ENCODE data around the gene UPK1A. TPM values are rescaled to one million over a fixed set of nuclear protein-coding genes. Genes with fewer than 3 reads are reported as not detected.

UPK1A gene
- total RNA-seq, 1 experiment from 2014 or later = 0.69 TPM

GRCh38 chr19:35641515-35642151 lies 24.7 kb upstream of the UPK1A start, which contains the start of gene ETV2:
Gene ETV2, plus strand, starts transcription at chr19:35641745. Its CDS starts 716 bp downstream, at chr19:35642461.
- Histone ChIP-seq H3K79me2 (ENCODE audit: insufficient read depth, low read length) (no peaks in the 10 kb centered on the region), H3K9me3 (ENCODE audit: control insufficient read depth in 1 of 2, insufficient read depth in 1 of 2, low read depth in 1 of 2, low read length in 2 of 2) (no peaks in the 10 kb centered on the region), H3K4me1 (ENCODE audit: control insufficient read depth in 1 of 2, insufficient read depth in 2 of 2, low read length in 2 of 2) (peaks cover 8 to 40% of the 10 kb centered on the region in 2 experiments; a peak in 3 of 4 replicates), H3K4me2 (ENCODE audit: low read length) (peak within 1 kb of the TSS; percentile 99; the same call in 1 of the 2 replicates), H3K9ac (ENCODE audit: low read length) (no peak within 1 kb of the TSS), H3K36me3 (ENCODE audit: control insufficient read depth in 1 of 2, insufficient read depth in 2 of 2, low read length in 2 of 2) (peaks cover 5 to 9% of the 10 kb centered on the region in 2 experiments; a peak in 2 of 4 replicates), H3K9me2 (ENCODE audit: insufficient read depth) (no peaks in the 10 kb centered on the region), H3K4me3 (replicated peaks in 1 of 2; ENCODE audit: low read depth in 1 of 2, low read length in 2 of 2) (no peak within 1 kb of the TSS), H4K20me1 (ENCODE audit: insufficient read depth) (no peaks in the 10 kb centered on the region), H3K27ac (ENCODE audit: low read depth, low read length) (no peak within 1 kb of the TSS), H2AFZ (ENCODE audit: low read depth, low read length, poor library complexity, severe bottlenecking) (no peak within 1 kb of the TSS), H3K27me3 (ENCODE audit: insufficient read depth, low read length) (no peaks in the 10 kb centered on the region)
- TF ChIP-seq YY1 (IDR thresholded peaks at IDR 0.05; ENCODE audit: extremely low read depth, insufficient replicate concordance, low read depth, low read length) (no peak), ATF3 (IDR thresholded peaks at IDR 0.05) (no peak), SP1 (IDR thresholded peaks at IDR 0.05; ENCODE audit: low read depth) (no peak), MAX (IDR thresholded peaks at IDR 0.05) (no peak), REST (IDR thresholded peaks at IDR 0.05; ENCODE audit: low read depth) (no peak), ZFX (IDR thresholded peaks at IDR 0.05) (no peak), EGR1 (IDR thresholded peaks at IDR 0.05; ENCODE audit: low read depth) (no peak), ELF1 (IDR thresholded peaks at IDR 0.05; ENCODE audit: borderline replicate concordance, low read depth) (no peak), POLR2A (IDR thresholded peaks at IDR 0.05; ENCODE audit: borderline replicate concordance, extremely low read depth, insufficient read depth, insufficient read length) (no peak), TCF7L2 (IDR thresholded peaks at IDR 0.05; ENCODE audit: borderline replicate concordance, extremely low read depth, insufficient read depth, insufficient read length) (no peak), CBX3 (IDR thresholded peaks at IDR 0.05; ENCODE audit: low read depth) (no peak), FOSL1 (IDR thresholded peaks at IDR 0.05; ENCODE audit: low read depth) (no peak), CTCF (IDR thresholded peaks at IDR 0.05 in 2 of 3, conservative IDR thresholded peaks at IDR 0.05 in 1 of 3; ENCODE audit: borderline replicate concordance in 1 of 3, insufficient read depth in 1 of 3, low read depth in 2 of 3, low read length in 2 of 3) (no peak), RAD21 (IDR thresholded peaks at IDR 0.05; ENCODE audit: low read depth) (no peak), SIN3A (IDR thresholded peaks at IDR 0.05; ENCODE audit: low read depth) (no peak), CEBPB (IDR thresholded peaks at IDR 0.05; ENCODE audit: low read depth) (no peak), JUND (IDR thresholded peaks at IDR 0.05) (no peak), SRF (IDR thresholded peaks at IDR 0.05; ENCODE audit: low read depth) (no peak), EZH2phosphoT487 (IDR thresholded peaks at IDR 0.05; ENCODE audit: borderline replicate concordance) (no peak), POLR2AphosphoS5 (IDR thresholded peaks at IDR 0.05; ENCODE audit: low read depth, low read length) (no peak)
- ChIA-PET RAD21 (ENCODE audit: low non-redundant PET in 1 of 2, low total read pairs in 2 of 2, uncharacterized antibody in 2 of 2, unreplicated experiment in 2 of 2) (no interaction called here), CTCF (no interaction called here), POLR2A (no interaction called here)
- no TSS peak for BruUV-seq (replicated peaks)
- ATAC-seq (no peak), DNase-seq (ENCODE audit: low read depth, low spot score) (no peak)
- intact Hi-C loops (cut with micrococcal nuclease) = no loop called here

Measured in HCT116 (cell line).